Body of pancreas (tissue), 4 donors: ENCODE data around the gene MTX1. TPM values are rescaled to one million over a fixed set of nuclear protein-coding genes. Genes with fewer than 3 reads are reported as not detected.

ENCODE experiments used
- ATAC-seq: fragments of 150-250 bp; one replicate; pipeline ENCODE4 v1.9.1; 2016
- DNase-seq, 4 donors: peaks; one replicate each; pipeline ENCODE4 v3.0.0-alpha.2; 2019
- H3K27ac ChIP-seq, 4 donors: fragments of 200-600 bp; sonication (generic); 1 replicate in 3 of 4; 2 replicates in 1 of 4; pipeline versions ENCODE4 v1.5.1 to v1.6.1; 2016 to 2019; ENCODE audit warnings: mild to moderate bottlenecking in 1 of 4, mixed read lengths in 1 of 4, moderate library complexity in 1 of 4
- H3K27me3 ChIP-seq, 2 donors: fragments of 200-600 bp; sonication (generic); one replicate each; pipeline ENCODE4 v1.6.0; 2016; ENCODE audit warnings: mild to moderate bottlenecking in 1 of 2
- H3K36me3 ChIP-seq, 2 donors: fragments of 200-600 bp; sonication (generic); replicated peaks in 1 of 2; 2 replicates each; pipeline ENCODE4 v1.5.1; 2016; ENCODE audit warnings: low read depth in 2 of 2; ENCODE audit not compliant: insufficient read depth in 1 of 2
- H3K4me1 ChIP-seq: fragments of 200-600 bp; sonication (generic); one replicate; pipeline ENCODE4 v1.6.0; 2016
- H3K4me3 ChIP-seq, 2 donors: fragments of 200-600 bp; sonication (generic); 1 replicate in 1 of 2; 2 replicates in 1 of 2; pipeline ENCODE4 v1.5.1; 2016 to 2019
- H3K9me3 ChIP-seq, 3 donors: fragments of 200-600 bp; sonication (generic); 1 replicate in 2 of 3; 2 replicates in 1 of 3; pipeline ENCODE4 v1.5.1; 2016
- CTCF ChIP-seq, 7 experiments: fragments of 450-650 bp in 4 of 7; fragments of 200-600 bp in 3 of 7; sonication (generic) in 3 of 7; IDR thresholded peaks; one replicate each; pipeline ENCODE4 v1.5.1; 2016 to 2019; ENCODE audit warnings: antibody characterized with exemption in 7 of 7
- POLR2A ChIP-seq, 3 donors: fragments of 450-650 bp; IDR thresholded peaks; one replicate each; pipeline ENCODE4 v1.6.1; 2016; ENCODE audit warnings: antibody characterized with exemption in 3 of 3, mild to moderate bottlenecking in 2 of 3
- WGBS, 2 donors: methylation state at CpG; one replicate each; pipeline ENCODE4 v1.1.5; 2017; 5-methylcytosine and 5-hydroxymethylcytosine counted together
- intact Hi-C: fragments of 100-400 bp; cut with DNase I; formaldehyde crosslinking; loops from one replicate; pipeline ENCODE4 v1.15.1; 2023
- total RNA-seq, 2 donors: library from RNA; depleted of rRNA; stranded (reverse); fragments of >200 nt; gene quantifications; one replicate each; pipeline ENCODE4 v1.1.0, GENCODE V29; 2016

The MTX1 gene
- total RNA-seq, 2 donors from 2014 or later, result 5.9 to 16.3 TPM

- no peak for TF ChIP-seq POLR2A (IDR thresholded peaks at IDR 0.05)
- no peak for TF ChIP-seq CTCF (IDR thresholded peaks at IDR 0.05)
- H3K4me1 ChIP-seq, result peaks cover 35% of the 10 kb centered on the region
- H3K36me3 ChIP-seq, result no peaks in the 10 kb centered on the region
- H3K27me3 ChIP-seq, result no peaks in the 10 kb centered on the region
- peak in 2 of 4 donors; percentile 28 to 42 for DNase-seq
- intact Hi-C loops, result no loop called here
- WGBS, 2 donors, result 76 to 83% methylated on average over 9 to 18 of the region's 18 CpGs
- no peak for ATAC-seq
- H3K9me3 ChIP-seq, result no peaks in the 10 kb centered on the region
- no peak overlapping the region for H3K27ac ChIP-seq
- no peak overlapping the region for H3K4me3 ChIP-seq
Measured at GRCh38 chr1:155181371-155182051, 27.0 kb upstream of the MTX1 start.

GRCh38 chr1:155182052-155182550 lies 26.4 kb upstream of the MTX1 start:
- H3K4me3 ChIP-seq, result no peak overlapping the region
- no peak overlapping the region for H3K27ac ChIP-seq
- ATAC-seq, result no peak
- WGBS, 2 donors, result 89 to 96% methylated on average over 4 to 7 of the region's 7 CpGs
- no peaks in the 10 kb centered on the region for H3K9me3 ChIP-seq
- intact Hi-C loops, result no loop called here
- H3K36me3 ChIP-seq, result no peaks in the 10 kb centered on the region
- TF ChIP-seq CTCF (IDR thresholded peaks at IDR 0.05) (no peak), POLR2A (IDR thresholded peaks at IDR 0.05) (no peak)
- no peak for DNase-seq
- peaks cover 35% of the 10 kb centered on the region for H3K4me1 ChIP-seq
- no peaks in the 10 kb centered on the region for H3K27me3 ChIP-seq

GRCh38 chr1:155183775-155184221 lies 24.7 kb upstream of the MTX1 start:
- Histone ChIP-seq H3K4me3 (no peak overlapping the region), H3K9me3 (no peaks in the 10 kb centered on the region), H3K27ac (peak overlapping the region in 2 of 4 donors; percentile 92), H3K36me3 (no peaks in the 10 kb centered on the region), H3K27me3 (no peaks in the 10 kb centered on the region), H3K4me1 (peaks cover 46% of the 10 kb centered on the region)
- DNase-seq (no peak), ATAC-seq (no peak)
- TF ChIP-seq POLR2A (IDR thresholded peaks at IDR 0.05), result no peak
- TF ChIP-seq CTCF (IDR thresholded peaks at IDR 0.05), result no peak
- intact Hi-C loops, result no loop called here
- WGBS, 2 donors, result 90 to 96% methylated on average over 16 to 17 of the region's 20 CpGs

- ATAC-seq (no peak), DNase-seq (peak in 1 of 4 donors; percentile 36)
- Histone ChIP-seq H3K4me3 (no peak overlapping the region), H3K9me3 (no peaks in the 10 kb centered on the region), H3K36me3 (no peaks in the 10 kb centered on the region), H3K27me3 (no peaks in the 10 kb centered on the region), H3K4me1 (peaks cover 46% of the 10 kb centered on the region), H3K27ac (peak overlapping the region; percentile 86 to 94 (median 92))
- WGBS, 2 donors, result 54 to 64% methylated on average over 4 of the region's 4 CpGs
- intact Hi-C loops, result no loop called here
- TF ChIP-seq POLR2A (IDR thresholded peaks at IDR 0.05), result no peak
Measured at GRCh38 chr1:155184351-155184811, 24.1 kb upstream of the MTX1 start.

- WGBS, 2 donors, result 19 to 25% methylated on average over 12 to 21 of the region's 21 CpGs
Measured at GRCh38 chr1:155184835-155185782, 23.4 kb upstream of the MTX1 start.

More at GRCh38 chr1:155184835-155185782, 23.4 kb upstream of the MTX1 start:
- Histone ChIP-seq H3K27me3 (no peaks in the 10 kb centered on the region), H3K36me3 (no peaks in the 10 kb centered on the region), H3K4me3 (no peak overlapping the region), H3K9me3 (no peaks in the 10 kb centered on the region), H3K27ac (peak overlapping the region; percentile 86 to 94 (median 92)), H3K4me1 (peaks cover 46% of the 10 kb centered on the region)
- TF ChIP-seq CTCF (IDR thresholded peaks at IDR 0.05) (peak in 4 of 7 experiments; percentile 20 to 38 (median 30)), POLR2A (IDR thresholded peaks at IDR 0.05) (peak; percentile 25 to 38 (median 27))
- ATAC-seq (peak; percentile 79), DNase-seq (peak; percentile 82 to 94 (median 94))
- intact Hi-C loops, result no loop called here
